ENCODE results near the gene ADAMTS2. TPM values are rescaled to one million over a fixed set of nuclear protein-coding genes. Genes with fewer than 3 reads are reported as not detected.

The ADAMTS2 gene
- total RNA-seq, 5 donors from 2014 or later (not counting 1 experiment from before 2014, with no cell fraction given), result 0.09 to 0.23 TPM; not detected in 3

- ChIA-PET POLR2A (no interaction called here), CTCF (no interaction called here)
- Histone ChIP-seq H3K36me3 (ENCODE audit: control insufficient read depth in 2 of 2, extremely low read depth in 1 of 2, insufficient read depth in 1 of 2, low read length in 1 of 2) (no peaks in the 10 kb centered on the region), H3K27me3 (replicated peaks in 1 of 2; ENCODE audit: control insufficient read depth in 2 of 2, extremely low read depth in 1 of 2, insufficient read depth in 2 of 2, low read length in 1 of 2) (peaks cover 0 to 21% of the 10 kb centered on the region in 2 experiments), H3K9me3 (no peaks in the 10 kb centered on the region), H3K4me1 (ENCODE audit: control insufficient read depth in 1 of 2, extremely low read depth in 1 of 2, insufficient read depth in 2 of 2, low read length in 2 of 2) (no peaks in the 10 kb centered on the region), H3K4me3 (ENCODE audit: control insufficient read depth in 1 of 2, extremely low read depth in 1 of 2, low read length in 1 of 2) (no peak overlapping the region), H3K27ac (ENCODE audit: low read length) (no peak overlapping the region)
- Mint-ChIP-seq H3K4me1 (no peaks in the 10 kb centered on the region), H3K36me3 (no peaks in the 10 kb centered on the region), H3K4me3 (no peak overlapping the region), H3K27me3 (peaks cover 0 to 2% of the 10 kb centered on the region in 2 donors), H3K9me3 (no peaks in the 10 kb centered on the region), H3K27ac (no peak overlapping the region)
- no peak for ATAC-seq (replicated peaks in 1 of 4)
- 82% methylated on average over 8 of the region's 16 CpGs for WGBS (ENCODE audit: insufficient coverage)
- DNase-seq, result no peak
These were observed 52.3 kb downstream of the ADAMTS2 start for GRCh38 chr5:179292681-179293635.

- DNase-seq (no peak), ATAC-seq (replicated peaks in 1 of 4) (no peak)
- Mint-ChIP-seq H3K4me1 (no peaks in the 10 kb centered on the region), H3K9me3 (no peaks in the 10 kb centered on the region), H3K4me3 (no peak overlapping the region), H3K27ac (no peak overlapping the region), H3K27me3 (peaks cover 0 to 2% of the 10 kb centered on the region in 2 donors), H3K36me3 (no peaks in the 10 kb centered on the region)
- ChIA-PET CTCF (no interaction called here), POLR2A (no interaction called here)
- 80% methylated on average over 5 of the region's 7 CpGs for WGBS (ENCODE audit: insufficient coverage)
- no peaks in the 10 kb centered on the region for H3K36me3 ChIP-seq (ENCODE audit: control insufficient read depth in 2 of 2, extremely low read depth in 1 of 2, insufficient read depth in 1 of 2, low read length in 1 of 2)
- H3K27ac ChIP-seq (ENCODE audit: low read length), result no peak overlapping the region
- no peaks in the 10 kb centered on the region for H3K9me3 ChIP-seq
- H3K27me3 ChIP-seq (replicated peaks in 1 of 2; ENCODE audit: control insufficient read depth in 2 of 2, extremely low read depth in 1 of 2, insufficient read depth in 2 of 2, low read length in 1 of 2), result peaks cover 0 to 23% of the 10 kb centered on the region in 2 experiments
- no peak overlapping the region for H3K4me3 ChIP-seq (ENCODE audit: control insufficient read depth in 1 of 2, extremely low read depth in 1 of 2, low read length in 1 of 2)
- no peaks in the 10 kb centered on the region for H3K4me1 ChIP-seq (ENCODE audit: control insufficient read depth in 1 of 2, extremely low read depth in 1 of 2, insufficient read depth in 2 of 2, low read length in 2 of 2)
These were observed 53.1 kb downstream of the ADAMTS2 start for GRCh38 chr5:179292202-179292601.

- ChIA-PET POLR2A (no interaction called here), CTCF (no interaction called here)
- no peaks in the 10 kb centered on the region for H3K9me3 ChIP-seq
- DNase-seq, result no peak
- ATAC-seq (replicated peaks in 1 of 4), result no peak
- Mint-ChIP-seq H3K9me3 (no peaks in the 10 kb centered on the region), H3K27ac (no peak overlapping the region), H3K36me3 (no peaks in the 10 kb centered on the region), H3K27me3 (peaks cover 0 to 2% of the 10 kb centered on the region in 2 donors), H3K4me3 (no peak overlapping the region), H3K4me1 (no peaks in the 10 kb centered on the region)
- H3K4me1 ChIP-seq (ENCODE audit: control insufficient read depth in 1 of 2, extremely low read depth in 1 of 2, insufficient read depth in 2 of 2, low read length in 2 of 2), result no peaks in the 10 kb centered on the region
- WGBS (ENCODE audit: insufficient coverage), result 74% methylated on average over 18 of the region's 19 CpGs
- no peak overlapping the region for H3K27ac ChIP-seq (ENCODE audit: low read length)
- no peaks in the 10 kb centered on the region for H3K36me3 ChIP-seq (ENCODE audit: control insufficient read depth in 2 of 2, extremely low read depth in 1 of 2, insufficient read depth in 1 of 2, low read length in 1 of 2)
- peaks cover 0 to 26% of the 10 kb centered on the region in 2 experiments for H3K27me3 ChIP-seq (replicated peaks in 1 of 2; ENCODE audit: control insufficient read depth in 2 of 2, extremely low read depth in 1 of 2, insufficient read depth in 2 of 2, low read length in 1 of 2)
- H3K4me3 ChIP-seq (ENCODE audit: control insufficient read depth in 1 of 2, extremely low read depth in 1 of 2, low read length in 1 of 2), result no peak overlapping the region
These were observed 54.4 kb downstream of the ADAMTS2 start for GRCh38 chr5:179290681-179291540.

- CTCF ChIA-PET, result no interaction called here
- Histone ChIP-seq H3K36me3 (ENCODE audit: control insufficient read depth in 2 of 2, extremely low read depth in 1 of 2, insufficient read depth in 1 of 2, low read length in 1 of 2) (no peaks in the 10 kb centered on the region), H3K4me3 (ENCODE audit: control insufficient read depth in 1 of 2, extremely low read depth in 1 of 2, low read length in 1 of 2) (no peak overlapping the region), H3K9me3 (no peaks in the 10 kb centered on the region), H3K27ac (ENCODE audit: low read length) (no peak overlapping the region), H3K27me3 (replicated peaks in 1 of 2; ENCODE audit: control insufficient read depth in 2 of 2, extremely low read depth in 1 of 2, insufficient read depth in 2 of 2, low read length in 1 of 2) (peaks cover 0 to 16% of the 10 kb centered on the region in 2 experiments), H3K4me1 (ENCODE audit: control insufficient read depth in 1 of 2, extremely low read depth in 1 of 2, insufficient read depth in 2 of 2, low read length in 2 of 2) (no peaks in the 10 kb centered on the region)
- Mint-ChIP-seq H3K27me3 (no peaks in the 10 kb centered on the region), H3K4me3 (no peak overlapping the region), H3K27ac (no peak overlapping the region), H3K36me3 (no peaks in the 10 kb centered on the region), H3K9me3 (no peaks in the 10 kb centered on the region), H3K4me1 (no peaks in the 10 kb centered on the region)
- WGBS (ENCODE audit: insufficient coverage), result 79% methylated on average over 10 of the region's 13 CpGs
- POLR2A ChIA-PET, result no interaction called here
- ATAC-seq (replicated peaks in 1 of 4), result no peak
- DNase-seq, result no peak
These were observed 55.4 kb downstream of the ADAMTS2 start for GRCh38 chr5:179289756-179290385.

- Histone ChIP-seq H3K27me3 (replicated peaks in 1 of 2; ENCODE audit: control insufficient read depth in 2 of 2, extremely low read depth in 1 of 2, insufficient read depth in 2 of 2, low read length in 1 of 2) (peaks cover 0 to 14% of the 10 kb centered on the region in 2 experiments), H3K36me3 (ENCODE audit: control insufficient read depth in 2 of 2, extremely low read depth in 1 of 2, insufficient read depth in 1 of 2, low read length in 1 of 2) (no peaks in the 10 kb centered on the region), H3K4me3 (ENCODE audit: control insufficient read depth in 1 of 2, extremely low read depth in 1 of 2, low read length in 1 of 2) (no peak overlapping the region), H3K9me3 (no peaks in the 10 kb centered on the region), H3K27ac (ENCODE audit: low read length) (no peak overlapping the region), H3K4me1 (ENCODE audit: control insufficient read depth in 1 of 2, extremely low read depth in 1 of 2, insufficient read depth in 2 of 2, low read length in 2 of 2) (no peaks in the 10 kb centered on the region)
- ChIA-PET CTCF (no interaction called here), POLR2A (no interaction called here)
- ATAC-seq (replicated peaks in 1 of 4) (no peak), DNase-seq (no peak)
- Mint-ChIP-seq H3K27me3 (no peaks in the 10 kb centered on the region), H3K9me3 (no peaks in the 10 kb centered on the region), H3K4me1 (no peaks in the 10 kb centered on the region), H3K4me3 (no peak overlapping the region), H3K27ac (no peak overlapping the region), H3K36me3 (no peaks in the 10 kb centered on the region)
- WGBS (ENCODE audit: insufficient coverage), result 92% methylated on average over 6 of the region's 11 CpGs
These were observed 56.5 kb downstream of the ADAMTS2 start for GRCh38 chr5:179288809-179289185.

- no peaks in the 10 kb centered on the region for H3K9me3 ChIP-seq
- Mint-ChIP-seq H3K27ac (no peak overlapping the region), H3K4me3 (no peak overlapping the region), H3K9me3 (no peaks in the 10 kb centered on the region), H3K4me1 (no peaks in the 10 kb centered on the region), H3K36me3 (no peaks in the 10 kb centered on the region), H3K27me3 (no peaks in the 10 kb centered on the region)
- WGBS (ENCODE audit: insufficient coverage), result 83% methylated on average over 15 of the region's 21 CpGs
- ATAC-seq (replicated peaks in 1 of 4), result no peak
- no peak overlapping the region for H3K4me3 ChIP-seq (ENCODE audit: control insufficient read depth in 1 of 2, extremely low read depth in 1 of 2, low read length in 1 of 2)
- ChIA-PET CTCF (no interaction called here), POLR2A (no interaction called here)
- no peak overlapping the region for H3K27ac ChIP-seq (ENCODE audit: low read length)
- H3K4me1 ChIP-seq (ENCODE audit: control insufficient read depth in 1 of 2, extremely low read depth in 1 of 2, insufficient read depth in 2 of 2, low read length in 2 of 2), result no peaks in the 10 kb centered on the region
- H3K36me3 ChIP-seq (ENCODE audit: control insufficient read depth in 2 of 2, extremely low read depth in 1 of 2, insufficient read depth in 1 of 2, low read length in 1 of 2), result no peaks in the 10 kb centered on the region
- peaks cover 0 to 14% of the 10 kb centered on the region in 2 experiments for H3K27me3 ChIP-seq (replicated peaks in 1 of 2; ENCODE audit: control insufficient read depth in 2 of 2, extremely low read depth in 1 of 2, insufficient read depth in 2 of 2, low read length in 1 of 2)
- DNase-seq, result no peak
These were observed 57.0 kb downstream of the ADAMTS2 start for GRCh38 chr5:179288101-179288808.

Measured in T-cell (primary cell).